NCI-H345 treated with DMSO at 0.1 percent for 48 hours (cell line): ENCODE data around the gene ANKRD39.
A peak's percentile ranks its signal among the peaks of the same experiment; 100 is the strongest.
"Not testable (repeated sequence)": the region's sequence is repeated elsewhere in the genome, so short reads cannot be mapped to it uniquely, and the experiment has no call there.

Experiments
- DNase-seq: peaks from one replicate; lab custom pipeline; 2025; ENCODE audit not compliant: unreplicated experiment; lab: John Stamatoyannopoulos, UW

Gene ANKRD39

DNA sequence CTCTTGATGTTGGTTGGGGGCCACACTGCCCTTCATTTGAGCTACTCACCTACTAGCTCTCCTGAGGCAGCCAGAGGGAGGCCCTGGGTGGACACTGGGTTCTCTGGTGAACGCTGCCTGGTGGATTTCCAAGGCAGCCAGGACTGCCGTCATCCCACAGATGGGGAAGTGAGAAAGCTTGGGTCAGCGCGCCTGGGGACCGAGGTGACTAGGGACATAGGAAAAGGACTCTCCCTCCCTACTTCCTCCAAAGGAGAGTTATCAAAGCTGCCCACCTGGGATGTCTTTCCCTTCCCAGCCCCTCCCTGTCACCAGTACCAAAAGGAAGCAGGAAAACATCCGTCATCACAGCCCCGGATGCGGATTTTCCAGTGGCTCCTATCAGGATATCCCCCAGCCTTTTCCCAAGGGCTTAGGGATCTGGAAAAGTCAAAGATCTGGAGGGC lies 15.9 kb upstream of the ANKRD39 start:
- no peak for DNase-seq

GRCh38 chr2:96872591-96873349 lies 15.0 kb upstream of the ANKRD39 start:
- DNase-seq: no peak

- DNase-seq: peak; percentile 44
Observed at GRCh38 chr2:96870626-96871255, 12.9 kb upstream of the ANKRD39 start.

GRCh38 chr2:96869822-96870625 lies 12.2 kb upstream of the ANKRD39 start, which contains the start of gene SEMA4C:
Gene SEMA4C, minus strand, starts transcription at chr2:96870080. Its CDS starts 2,194 bp downstream, at chr2:96867886.
- DNase-seq: peak; percentile 21

GRCh38 chr2:96869281-96869821 lies 11.5 kb upstream of the ANKRD39 start:
- DNase-seq: no peak

DNA sequence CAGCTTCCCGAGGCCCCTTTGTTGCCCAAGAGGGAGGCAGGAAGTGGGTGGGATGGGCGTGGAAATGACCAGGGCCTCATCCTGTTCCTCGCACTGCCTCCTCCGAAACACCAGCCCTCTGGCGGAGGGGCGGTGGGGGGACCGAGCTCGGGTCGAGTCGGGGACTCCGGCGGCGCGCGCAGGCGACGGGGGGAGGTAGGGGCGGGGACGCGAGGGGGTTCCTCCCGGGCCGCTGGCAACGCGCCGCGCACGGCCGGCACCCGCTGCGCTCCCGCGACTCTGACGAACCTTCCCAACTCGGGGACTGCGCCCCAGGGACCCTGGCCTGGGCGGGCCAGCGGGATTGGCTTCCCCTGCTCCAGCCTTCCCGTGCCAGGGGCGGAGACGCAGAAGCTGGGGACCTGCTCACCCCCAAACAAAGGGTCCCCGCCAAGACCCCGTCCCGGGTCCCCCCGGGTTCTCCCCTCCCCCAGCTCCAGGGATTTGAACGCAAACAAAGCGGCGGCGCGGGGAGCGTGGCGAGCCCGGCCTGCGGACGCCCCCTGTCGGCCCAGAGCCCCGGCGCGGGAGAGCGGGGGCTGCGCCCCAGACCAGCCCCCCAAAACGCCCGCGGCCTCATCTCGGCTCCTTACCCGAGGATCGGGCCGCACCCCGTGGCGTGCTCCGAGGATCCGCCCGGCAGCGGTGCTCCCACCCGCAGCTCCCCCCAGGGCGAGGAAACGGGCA lies 10.9 kb upstream of the ANKRD39 start:
- DNase-seq: no peak

GRCh38 chr2:96867756-96868554 lies 10.1 kb upstream of the ANKRD39 start:
- no peak for DNase-seq

- DNase-seq: no peak
Observed at GRCh38 chr2:96866986-96867755, 9.4 kb upstream of the ANKRD39 start.

DNA sequence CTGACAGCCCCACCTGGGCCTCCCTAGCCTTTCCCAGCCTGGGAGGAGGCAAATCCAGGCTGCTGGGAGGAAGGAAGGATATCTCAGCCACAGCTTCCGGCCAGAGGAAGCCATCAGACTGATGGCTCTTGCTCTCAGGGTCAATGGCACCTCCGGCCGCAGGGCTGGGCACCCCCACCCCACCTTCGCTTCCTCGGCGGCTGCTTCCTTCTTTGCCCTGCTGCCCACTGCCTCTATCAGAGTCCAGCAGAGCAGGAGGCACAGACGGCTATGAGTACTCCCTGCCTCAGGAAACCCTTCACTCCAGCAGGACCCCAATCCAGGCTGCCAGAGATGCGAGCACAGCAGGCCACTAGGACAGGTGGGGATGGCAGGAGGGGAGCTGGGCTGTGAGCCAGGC lies 8.8 kb upstream of the ANKRD39 start:
- no peak for DNase-seq

DNA sequence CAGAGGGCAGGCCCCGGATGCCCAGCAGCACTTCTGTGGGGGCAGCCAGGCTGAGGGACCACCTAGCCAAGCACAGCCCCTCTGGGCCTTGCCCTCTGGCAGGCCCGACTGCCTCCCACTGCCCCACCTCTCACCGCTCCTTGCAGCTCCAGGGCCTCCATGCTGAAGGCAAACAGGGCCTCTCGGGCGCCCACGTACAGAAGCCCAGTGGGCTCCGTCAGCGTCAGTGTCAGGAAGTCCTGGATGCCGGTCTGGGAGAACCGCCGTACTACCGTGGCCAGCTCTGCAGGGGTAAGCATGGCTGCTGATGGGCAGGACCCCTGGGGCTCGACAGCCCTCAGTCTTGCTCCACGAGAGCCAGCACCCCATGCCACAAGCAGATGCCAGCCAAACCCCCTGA lies 8.3 kb upstream of the ANKRD39 start:
- no peak for DNase-seq

GRCh38 chr2:96865654-96866053 lies 7.8 kb upstream of the ANKRD39 start:
- no peak for DNase-seq

GRCh38 chr2:96864343-96865091 lies 6.7 kb upstream of the ANKRD39 start:
- no peak for DNase-seq

DNA sequence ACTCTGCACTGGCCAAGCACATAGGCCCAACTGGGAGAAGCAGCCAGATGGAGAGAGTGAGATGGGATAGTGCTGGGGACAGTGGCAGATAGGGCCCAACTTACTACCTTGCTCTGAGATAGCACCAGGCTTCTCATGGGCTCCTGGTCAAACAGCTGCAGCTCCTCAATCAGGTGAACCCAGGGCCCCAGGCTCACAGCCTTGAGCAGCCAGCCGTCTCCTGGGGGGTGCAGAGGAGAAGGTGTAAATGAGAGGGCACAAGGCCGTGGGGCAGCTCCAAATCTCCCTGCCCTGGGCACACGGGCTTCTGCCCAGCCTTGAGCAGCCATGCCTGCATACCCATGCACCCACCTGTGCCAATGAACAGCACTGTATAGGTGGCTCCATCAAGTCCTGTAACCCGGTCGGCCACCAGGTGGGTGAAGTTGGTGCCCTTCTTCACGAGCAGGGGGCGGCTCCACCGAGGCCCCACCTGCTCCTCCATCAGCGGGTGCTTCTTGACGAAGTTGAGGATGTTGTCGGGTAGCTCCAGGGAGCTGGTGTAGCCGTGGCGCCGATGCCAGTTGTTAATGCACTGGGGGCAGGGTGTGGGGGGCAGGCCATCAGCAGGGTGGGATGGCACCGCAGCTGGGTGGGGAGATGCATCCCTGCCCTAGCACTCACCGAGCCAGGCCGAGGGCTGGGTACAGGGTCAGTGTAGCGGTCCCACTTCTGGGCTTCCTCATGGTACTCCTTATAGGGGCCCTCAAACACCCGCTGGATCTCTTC lies 5.9 kb upstream of the ANKRD39 start:
- no peak for DNase-seq

- DNase-seq: not testable (repeated sequence)
Observed at GRCh38 chr2:96863056-96863455, 5.2 kb upstream of the ANKRD39 start.

- no peak for DNase-seq
Observed at GRCh38 chr2:96861074-96861473, 3.3 kb upstream of the ANKRD39 start.

DNA sequence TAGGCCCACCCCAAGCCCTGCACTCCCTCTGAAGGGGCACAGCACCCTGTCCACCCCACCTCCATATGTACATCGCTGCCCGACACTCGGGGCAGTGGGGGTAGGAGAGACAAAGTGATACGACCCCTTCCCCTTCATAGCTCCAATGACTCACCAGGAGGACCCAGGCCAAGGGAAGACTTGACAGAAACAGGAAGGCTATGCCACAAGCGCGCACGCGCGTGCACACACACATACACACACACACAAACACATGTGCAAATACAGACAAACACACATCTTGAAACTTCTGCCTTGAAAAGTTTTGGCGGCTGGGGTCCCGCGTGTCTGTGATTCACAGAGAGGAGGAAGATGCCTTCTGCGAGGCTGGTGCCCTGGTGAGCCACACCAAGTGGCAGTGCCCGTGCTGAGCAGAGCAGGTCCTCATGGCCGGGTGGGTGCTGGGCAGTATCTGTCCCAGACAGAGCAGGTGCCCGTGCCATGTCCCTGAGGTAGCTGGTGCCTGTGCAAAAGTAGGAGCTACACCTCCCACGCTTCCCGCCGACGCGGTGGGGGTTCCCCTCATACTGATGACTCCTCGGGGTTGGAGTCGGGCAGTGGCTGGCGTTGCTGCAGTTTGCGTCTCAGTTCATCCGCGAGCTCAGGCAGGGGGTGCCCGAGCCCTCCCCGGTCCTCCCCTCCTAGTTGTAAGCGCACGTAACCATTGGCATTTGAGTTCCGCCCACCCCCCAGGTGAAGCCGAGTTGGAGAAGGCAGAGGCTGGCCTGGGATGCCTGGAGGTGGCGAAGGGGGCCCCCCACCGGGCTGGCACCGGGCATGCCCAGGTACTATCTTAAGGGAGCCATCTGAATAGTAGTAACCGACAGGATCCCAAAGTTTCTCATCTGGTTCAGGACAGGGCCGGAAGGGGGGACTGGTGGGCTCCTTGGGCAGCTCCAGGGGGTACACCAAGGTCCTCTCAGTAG lies 2.5 kb upstream of the ANKRD39 start:
- DNase-seq: no peak

GRCh38 chr2:96859681-96860064 lies 1.9 kb upstream of the ANKRD39 start:
- DNase-seq: no peak
